Renal cortical epithelial cell (primary cell): ENCODE results near the gene PTPN22. TPM values are rescaled to one million over a fixed set of nuclear protein-coding genes. Genes with fewer than 3 reads are reported as not detected.
A peak's percentile ranks its signal among the peaks of the same experiment; 100 is the strongest.

Experiments used
- DNase-seq: peaks from one replicate; pipeline ENCODE4 v3.0.0-alpha.2; 2011; ENCODE audit warnings: low read depth
- total RNA-seq: library from RNA; depleted of rRNA; stranded (reverse); fragments of >200 nt; gene quantifications from 2 replicates; pipeline ENCODE4 v1.2.3, GENCODE V29; 2014

PTPN22 gene
- total RNA-seq, 1 donor from 2014 or later: 4.6 TPM

DNA sequence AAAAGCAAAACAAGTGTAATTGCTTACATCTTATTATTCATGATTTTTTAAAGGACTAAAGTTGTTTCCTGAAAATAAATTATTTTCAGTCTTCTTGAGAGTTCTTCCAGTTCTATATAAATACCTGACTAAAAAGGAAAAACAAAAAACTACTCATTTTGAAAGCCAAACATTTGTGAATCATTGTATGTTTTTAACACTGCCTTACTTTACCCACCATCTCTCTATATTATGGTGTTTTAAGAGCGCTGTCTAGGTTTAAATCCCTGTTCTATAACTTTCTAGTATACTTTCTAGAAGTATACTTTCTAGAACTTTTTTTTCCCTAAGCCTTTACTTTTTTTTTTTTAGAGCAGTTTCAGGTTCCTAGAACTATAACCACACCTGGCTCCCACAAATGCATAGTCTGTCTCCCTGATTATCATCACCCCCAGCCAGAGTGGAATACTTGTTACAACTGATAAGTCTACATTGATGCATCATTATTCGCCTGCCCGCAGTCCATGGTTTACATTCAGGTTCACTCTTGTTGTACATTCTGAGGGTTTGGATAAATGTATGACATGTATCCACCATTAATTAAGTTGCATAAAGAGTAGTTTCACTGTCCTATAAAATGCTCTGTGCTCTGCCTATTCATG lies 69.0 kb downstream of the PTPN22 start:
- DNase-seq: no peak

DNA sequence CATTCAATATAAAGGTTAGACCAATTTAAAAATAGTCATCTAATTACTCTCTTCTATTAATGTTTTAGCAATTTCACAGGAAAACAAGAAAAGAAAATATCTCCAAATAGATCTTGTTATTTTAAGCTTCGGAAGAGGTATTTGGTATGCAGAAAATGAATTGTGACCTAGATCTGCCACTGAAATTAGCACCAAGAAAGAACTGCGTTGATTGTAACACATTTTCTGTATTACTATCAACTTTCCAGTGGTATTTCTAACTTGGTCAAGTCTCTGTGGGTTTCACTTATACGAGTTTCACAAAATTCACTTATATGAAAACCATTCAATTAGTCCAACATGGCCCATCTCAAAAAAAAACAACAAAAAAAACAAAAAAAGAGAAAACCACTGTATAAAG lies 71.0 kb downstream of the PTPN22 start:
- DNase-seq: no peak

DNA sequence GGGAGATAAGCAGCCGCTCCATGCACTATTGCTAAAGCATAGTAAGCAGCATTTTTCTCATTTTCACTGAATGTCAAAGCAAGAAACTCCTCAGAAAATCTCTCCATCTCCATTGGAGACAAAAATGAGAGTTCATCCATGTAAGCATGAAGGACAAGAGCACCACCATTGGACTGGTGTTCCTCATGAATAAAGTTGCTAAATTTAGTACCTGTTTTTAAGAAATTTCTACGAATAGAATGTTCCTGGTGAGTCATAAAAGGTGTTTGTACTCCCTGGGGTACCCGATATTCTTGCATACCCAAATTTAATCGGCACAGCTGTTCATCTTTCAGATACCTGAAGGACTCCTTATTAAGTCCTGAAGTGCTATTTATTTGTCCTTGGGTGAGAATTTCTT lies 74.0 kb downstream of the PTPN22 start:
- DNase-seq: no peak

DNA sequence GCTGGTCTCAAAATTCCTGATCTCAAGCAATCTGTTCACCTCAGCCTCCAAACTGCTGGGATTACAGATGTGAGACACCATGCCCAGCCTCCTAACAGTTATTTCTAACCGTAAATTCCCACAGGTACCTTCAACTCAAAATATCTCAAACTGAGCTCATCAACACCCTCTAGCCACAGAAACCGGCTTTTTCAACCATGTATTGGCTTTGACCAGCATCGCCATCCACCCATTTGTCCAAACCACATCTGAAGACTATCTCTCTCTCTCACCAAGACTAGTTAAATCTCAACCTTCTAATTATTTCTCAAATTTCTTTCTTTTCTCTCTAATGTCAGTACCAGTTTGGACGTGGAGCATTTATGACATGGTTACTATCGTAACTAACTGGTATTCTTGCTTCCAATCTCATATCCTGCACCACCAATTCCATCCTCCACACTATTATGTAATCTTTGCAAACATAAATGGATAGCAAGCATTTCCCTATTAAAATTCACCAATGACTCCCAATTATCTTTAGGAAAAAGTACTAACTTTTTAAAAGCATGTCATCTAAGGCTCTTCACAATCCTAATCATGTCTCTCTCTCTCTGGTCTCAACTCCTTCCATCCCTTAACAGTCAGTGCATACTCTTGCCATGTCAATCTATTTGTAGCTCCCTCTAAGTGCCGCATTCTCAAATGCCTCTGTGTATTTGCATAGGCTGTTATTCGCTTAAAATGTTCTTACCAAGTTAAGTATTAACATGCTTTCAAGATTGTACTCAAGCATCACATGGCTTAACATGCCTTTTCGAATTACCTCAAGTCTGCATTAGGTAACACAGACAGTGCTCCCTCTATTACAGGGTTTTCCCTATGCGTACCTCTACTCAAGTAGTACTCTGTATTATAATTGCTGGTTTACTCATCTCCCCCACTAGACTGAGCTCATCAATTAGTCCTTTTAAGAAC lies 77.4 kb downstream of the PTPN22 start:
- peak; percentile 96 for DNase-seq

DNA sequence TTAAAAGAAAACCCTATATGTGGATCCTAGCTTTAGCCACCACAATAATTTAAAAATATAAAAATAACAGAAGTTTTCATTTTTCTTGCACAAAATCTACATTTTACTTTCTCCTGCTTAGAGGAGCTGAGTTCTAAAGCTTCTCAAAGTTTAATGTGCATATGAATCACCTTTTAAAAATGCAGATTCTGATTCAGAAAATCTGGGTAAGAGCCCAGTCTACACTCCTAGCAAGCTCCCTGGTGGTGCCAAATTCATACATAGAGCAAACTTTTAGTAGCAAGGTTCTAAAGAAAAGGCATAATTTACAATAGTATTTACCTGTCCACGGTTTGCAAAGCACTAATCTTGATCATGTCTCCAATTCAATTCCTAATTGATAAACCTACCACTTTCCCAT lies 78.5 kb downstream of the PTPN22 start:
- no peak for DNase-seq

DNA sequence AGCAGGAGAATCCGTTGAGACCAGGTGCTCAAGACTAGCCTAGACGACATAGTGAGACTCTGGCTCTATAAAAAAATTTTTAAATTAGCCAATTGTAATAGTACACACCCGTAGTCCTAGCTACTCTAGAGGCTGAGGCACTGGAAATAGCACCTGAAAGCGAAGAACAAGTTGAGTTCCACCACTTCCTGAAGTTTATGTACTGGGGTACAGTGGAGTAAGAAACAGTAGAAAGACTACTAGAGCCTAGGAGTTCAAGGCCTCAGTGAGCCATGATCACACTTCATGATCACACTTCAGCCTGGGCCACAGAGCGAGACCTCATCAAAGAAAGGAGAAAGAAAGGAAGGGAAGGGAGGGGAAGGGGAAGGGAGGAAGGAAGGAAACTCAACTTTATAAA lies 79.0 kb downstream of the PTPN22 start:
- no peak for DNase-seq

DNA sequence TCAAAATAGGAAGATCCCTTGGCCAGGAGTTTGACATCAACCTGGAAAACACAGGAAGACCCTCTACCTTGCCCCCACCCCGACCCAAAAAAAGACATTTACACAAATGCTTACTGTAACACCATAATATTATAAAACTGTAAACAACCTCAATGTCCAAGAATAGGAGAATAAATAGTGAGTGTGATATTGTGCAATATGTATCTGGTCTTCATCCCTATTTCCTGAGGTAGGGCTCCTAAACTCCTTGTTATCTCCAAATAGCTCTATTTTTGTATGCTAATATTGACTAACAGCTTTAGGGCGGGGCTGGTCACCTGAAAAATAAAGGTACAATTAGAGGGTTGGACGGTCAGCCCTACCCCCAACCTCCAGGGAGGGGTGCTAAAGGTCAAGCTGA lies 82.7 kb downstream of the PTPN22 start:
- no peak for DNase-seq

DNA sequence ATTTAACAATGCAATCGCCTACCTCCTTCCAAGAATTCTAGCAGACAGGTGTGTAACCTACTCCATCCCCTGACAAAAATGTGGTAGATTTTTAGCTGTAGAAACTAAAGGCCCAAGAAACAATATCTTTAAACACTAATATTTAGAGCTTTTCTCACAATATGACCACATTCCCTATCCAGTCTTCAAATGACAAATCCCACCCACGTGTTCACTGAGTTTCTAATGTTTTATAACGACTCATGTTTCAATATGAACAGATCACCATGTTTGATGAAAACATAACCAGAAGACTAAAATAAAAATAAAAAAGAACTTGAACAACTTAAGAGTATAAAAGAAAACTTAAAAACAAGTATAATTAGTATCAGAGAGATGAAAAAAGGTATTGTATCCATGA lies 83.8 kb downstream of the PTPN22 start:
- no peak for DNase-seq

DNA sequence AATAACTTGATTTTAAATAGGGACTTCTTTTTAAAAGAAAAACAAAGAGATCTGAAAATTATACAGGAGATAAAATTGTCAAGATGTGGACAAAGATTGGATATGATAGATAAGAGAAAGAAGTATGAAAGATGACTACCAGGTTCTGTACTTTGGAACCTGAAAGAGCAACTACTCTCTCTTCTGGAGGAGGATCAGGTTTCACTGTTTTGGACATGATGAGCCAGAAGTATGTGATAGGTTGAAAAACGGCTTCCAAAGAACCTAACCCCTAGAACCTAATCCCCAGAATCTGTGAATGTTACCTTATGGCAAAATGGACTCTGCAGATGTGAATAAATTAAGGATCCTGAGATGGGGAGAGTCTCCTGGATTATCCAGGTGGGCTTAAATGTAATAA lies 85.4 kb downstream of the PTPN22 start:
- DNase-seq: peak; percentile 30

DNA sequence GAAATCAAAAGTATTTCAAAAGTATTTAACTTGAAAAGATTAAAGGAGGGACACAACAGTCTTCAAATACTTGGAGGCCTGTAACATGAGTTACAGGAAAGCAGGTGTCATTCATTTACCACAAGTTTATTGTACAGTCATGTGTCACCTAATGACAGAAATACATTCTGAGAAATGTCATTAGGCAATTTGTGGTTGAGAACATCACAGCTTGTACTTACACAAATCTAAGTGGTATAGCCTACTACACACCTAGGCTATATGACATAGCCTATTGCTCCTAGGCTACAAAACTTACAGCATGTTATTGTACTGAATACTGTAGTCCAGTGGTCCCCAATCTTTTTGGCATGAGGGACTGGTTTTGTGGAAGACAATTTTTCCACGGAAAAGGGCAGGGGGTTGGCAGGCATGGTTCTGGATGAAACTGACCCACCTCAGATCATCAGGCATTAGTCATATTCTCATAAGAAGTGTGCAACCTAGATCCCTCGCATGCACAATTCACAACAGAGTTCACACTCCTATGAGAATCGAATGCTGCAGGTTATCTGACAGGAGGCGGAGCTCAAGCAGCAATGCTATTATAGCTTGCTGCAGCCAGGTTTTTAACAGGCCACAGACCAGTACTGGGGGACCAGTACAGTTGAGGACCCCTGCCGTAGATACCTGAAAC lies 87.3 kb downstream of the PTPN22 start:
- peak; percentile 59 for DNase-seq

DNA sequence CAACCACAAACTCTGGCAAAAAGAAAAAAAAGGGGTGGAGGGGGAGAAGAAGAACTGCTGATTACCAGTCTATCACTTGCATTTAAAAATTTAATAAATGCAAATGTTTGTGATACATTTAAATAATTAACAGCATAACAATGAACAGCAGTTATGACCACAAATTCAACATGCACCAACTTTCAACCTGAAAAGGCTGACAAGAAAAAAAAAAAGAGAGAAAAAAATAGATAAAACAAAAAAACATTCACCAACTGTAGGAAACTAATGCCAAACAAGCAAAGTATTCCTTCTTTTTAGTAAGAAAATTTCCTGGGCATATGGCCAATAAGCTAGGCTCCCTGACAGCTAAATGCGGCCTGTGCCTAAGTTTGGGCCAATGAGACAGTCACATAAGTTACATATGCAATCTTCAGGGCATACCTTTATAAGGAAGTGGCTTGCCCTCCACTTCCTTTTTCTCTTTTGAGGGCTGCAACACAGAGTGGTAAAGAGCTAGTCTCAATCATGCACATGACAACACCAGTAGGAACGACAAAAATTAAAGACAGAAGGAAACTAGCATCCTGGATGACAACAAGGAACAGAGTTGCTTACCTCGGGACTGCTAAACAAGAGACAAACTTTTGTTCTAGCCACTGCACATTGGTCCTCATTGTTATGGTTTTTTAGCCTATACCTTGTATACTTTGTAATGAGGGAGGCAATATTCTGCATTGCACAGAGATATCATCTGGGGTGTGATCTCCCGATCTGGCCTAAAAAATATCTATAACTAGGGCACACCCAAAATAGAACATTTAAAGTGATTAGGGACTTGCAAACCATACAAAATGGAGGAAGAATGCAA lies 88.0 kb downstream of the PTPN22 start:
- DNase-seq: peak; percentile 15

DNA sequence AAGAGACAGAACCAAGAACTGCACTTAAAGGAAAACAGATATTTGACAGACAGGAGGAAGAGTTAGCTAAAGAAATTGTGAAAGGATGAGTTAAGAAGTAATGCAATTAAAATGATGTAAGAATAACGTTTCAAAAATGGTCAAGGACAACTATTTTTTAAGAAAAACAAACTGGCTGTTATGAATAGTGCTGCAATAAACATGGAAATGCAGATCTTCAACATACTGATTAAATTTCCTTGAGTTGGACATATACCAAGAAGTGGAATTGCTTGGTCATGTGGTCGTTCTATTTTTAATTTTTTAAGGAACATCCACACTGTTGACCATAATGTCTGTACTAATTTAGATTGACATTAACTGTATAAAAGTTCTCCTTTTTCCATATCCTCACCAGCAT lies 89.1 kb downstream of the PTPN22 start:
- no peak for DNase-seq

DNA sequence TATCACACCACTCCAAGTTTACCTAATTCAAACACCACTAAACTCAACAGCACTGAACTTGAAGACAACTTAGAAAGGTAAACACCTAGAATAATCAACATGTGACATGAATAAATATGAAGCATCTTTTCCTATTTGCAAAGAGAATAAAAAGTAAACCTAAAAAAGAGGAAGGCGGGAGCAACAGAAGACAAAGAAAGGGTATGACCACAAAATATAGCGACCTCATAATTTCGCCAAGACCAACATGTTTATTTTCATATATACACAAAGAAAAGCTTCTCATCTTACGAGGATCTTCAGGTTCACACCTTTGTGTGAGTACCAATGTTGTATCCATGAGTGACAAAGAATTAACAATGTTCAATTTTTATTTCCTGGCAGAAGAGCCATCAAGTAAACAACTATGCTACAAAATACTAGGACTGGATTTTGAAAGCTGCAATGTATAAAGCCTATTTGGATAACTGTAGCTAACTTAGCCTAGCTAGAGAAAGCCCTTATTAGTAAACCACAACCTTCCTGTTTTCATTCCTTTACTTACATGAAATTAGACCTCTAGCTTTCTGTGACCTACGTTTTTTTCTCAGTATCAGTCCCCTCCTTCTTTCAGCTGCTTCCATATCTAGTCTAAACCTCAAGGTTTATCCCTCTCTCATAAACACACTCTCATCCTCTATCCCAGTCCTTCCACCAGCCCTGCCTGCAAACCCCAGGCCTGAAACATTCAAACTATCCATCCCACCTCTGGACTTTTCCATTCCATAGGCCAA lies 91.0 kb downstream of the PTPN22 start:
- DNase-seq: no peak

DNA sequence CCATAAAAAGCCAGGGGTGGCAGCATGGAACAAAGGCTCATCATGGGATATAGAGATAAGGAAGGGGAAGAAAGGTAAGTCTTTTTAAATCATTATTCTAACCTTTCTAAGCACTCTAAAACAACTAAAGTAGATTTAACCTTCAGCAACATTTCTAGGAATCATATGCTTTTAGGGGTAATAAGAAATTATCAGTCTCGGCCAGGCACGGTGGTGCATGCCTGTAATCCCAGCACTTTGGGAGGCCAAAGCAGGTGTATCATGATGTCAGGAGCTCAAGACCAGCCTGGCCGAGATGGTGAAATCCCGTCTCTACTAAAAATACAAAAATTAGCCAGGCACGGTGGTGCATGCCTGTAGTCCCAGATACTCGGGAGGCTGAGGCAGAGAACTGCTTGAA lies 92.0 kb downstream of the PTPN22 start:
- no peak for DNase-seq

DNA sequence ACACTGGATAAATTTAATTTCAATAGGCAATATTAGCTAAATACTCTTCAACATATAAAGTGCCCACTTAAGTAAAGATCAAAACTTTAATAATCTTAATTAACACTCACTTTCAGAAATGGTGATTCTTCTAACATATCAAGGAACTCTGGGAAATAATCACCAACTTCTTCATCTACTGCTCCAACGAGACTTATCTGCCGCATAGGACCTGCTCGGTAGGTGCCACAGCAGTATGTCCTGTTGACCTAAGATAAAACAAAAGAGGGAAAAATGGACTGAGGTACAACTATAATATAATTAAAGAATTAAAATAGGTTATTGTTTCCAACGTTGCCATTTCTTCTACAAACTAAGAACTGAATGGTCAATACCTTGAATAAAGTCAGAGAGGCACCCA lies 94.0 kb downstream of the PTPN22 start:
- DNase-seq: no peak

DNA sequence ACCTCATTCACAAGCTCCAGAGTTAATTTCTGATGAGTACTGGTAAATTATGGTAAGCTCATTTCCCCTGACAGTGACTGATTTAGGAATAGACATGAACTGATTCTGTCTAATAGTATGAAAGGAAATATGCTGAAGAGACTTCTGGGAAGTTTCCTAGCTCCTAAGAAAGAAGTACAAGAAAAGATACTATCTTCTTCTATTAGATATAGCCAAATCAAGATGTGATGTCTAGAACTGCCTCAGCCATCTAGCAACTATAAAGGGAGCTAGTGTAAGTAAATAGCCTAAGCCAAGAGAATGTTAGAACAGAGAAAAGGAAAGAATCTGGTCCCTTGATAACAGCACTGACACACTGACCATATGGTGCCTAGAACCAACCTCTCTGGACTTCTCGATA lies 101.5 kb downstream of the PTPN22 start:
- DNase-seq: no peak

DNA sequence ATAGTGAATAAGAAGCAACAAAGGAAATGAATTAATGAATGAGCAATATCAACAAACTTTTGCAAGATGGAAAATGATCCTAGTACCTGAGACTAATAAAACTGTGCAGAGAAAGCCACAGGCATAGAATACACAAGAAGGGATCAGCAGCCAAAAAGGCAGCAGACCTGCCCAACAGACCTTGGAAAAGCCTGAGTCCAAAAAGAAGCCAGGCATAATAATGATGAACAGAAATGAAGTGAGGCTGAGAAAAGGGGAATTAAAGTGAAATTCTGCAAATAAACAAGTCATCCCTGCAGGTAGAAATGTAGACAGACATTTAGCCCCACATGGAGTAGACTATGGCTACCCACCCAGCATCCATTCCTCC lies 101.9 kb downstream of the PTPN22 start:
- DNase-seq: no peak

DNA sequence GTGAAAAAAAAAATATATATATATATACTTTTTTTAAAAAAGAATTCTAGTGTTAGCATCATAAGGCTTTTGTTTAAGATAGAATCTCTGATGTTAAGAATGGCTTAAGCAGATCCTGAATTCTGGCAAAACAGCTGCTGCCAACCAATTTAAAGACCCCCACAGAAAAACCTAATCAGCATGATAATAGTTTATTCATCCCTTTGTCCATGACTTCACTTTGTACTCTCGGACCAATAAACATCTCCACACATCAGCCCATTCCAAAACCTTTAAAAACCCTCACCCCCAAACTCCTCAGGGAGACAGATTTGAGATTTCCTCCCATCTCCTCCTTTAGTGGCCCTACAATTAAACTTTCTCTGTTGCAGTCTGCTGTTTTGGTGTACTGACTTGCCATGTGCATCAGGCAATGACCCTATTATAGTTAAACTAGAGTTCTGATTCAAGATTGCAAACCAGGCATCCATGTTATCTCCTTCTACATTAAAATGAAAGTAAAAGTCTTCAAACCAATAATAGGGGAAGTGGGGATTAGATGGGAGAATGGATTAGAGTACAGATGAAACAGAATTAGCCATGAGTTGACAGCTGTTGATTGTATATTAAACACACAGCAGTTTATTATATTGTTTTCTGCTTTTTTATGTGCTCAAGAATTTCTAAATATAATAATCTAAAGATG lies 102.5 kb downstream of the PTPN22 start:
- no peak for DNase-seq

DNA sequence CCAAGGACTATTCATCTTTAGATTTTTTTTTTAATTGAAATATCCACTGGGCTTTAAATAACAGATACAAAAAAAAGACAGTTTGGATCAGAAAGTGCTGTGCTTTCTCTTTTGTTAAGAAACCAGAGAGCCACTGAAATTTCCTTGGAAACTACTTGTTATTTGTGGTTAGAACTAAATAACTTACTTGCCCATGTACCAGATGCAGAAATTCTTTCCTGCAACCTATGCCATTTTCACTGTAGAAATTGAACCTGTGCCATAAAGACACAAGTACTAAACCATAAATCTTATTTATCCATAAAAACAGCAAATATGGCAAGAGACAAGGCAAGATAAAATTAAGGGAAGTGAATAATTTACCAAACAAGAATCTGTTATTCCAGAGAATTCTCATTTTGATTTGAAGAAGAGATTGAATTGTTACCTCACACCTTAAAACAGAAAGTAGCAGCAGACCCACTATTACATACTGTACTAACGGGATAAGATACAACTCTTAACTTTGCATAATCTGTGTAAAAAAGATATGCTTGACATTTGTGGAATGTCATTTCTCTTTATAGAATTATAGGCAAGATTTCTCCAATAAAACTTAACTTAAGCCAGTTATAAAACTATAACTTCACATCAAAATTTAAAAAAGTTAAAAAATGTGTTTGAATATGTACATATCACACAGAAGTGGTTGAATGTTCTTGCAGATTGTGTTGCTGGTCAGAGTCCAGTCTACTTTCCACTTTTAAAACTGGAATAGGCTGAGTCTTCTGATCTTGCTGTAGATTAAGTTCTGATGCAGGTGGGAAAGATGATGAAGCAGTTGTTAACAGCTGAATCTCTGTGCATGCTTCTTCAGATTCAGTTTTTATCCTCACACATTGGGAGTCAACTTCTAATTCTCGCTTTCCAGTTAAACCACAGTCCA lies 105.9 kb downstream of the PTPN22 start:
- peak; percentile 13 for DNase-seq
